ENCODE measurements around the gene TXNRD1.
"Not testable (repeated sequence)": the region's sequence is repeated elsewhere in the genome, so short reads cannot be mapped to it uniquely, and the experiment has no call there.

TXNRD1 gene

DNA sequence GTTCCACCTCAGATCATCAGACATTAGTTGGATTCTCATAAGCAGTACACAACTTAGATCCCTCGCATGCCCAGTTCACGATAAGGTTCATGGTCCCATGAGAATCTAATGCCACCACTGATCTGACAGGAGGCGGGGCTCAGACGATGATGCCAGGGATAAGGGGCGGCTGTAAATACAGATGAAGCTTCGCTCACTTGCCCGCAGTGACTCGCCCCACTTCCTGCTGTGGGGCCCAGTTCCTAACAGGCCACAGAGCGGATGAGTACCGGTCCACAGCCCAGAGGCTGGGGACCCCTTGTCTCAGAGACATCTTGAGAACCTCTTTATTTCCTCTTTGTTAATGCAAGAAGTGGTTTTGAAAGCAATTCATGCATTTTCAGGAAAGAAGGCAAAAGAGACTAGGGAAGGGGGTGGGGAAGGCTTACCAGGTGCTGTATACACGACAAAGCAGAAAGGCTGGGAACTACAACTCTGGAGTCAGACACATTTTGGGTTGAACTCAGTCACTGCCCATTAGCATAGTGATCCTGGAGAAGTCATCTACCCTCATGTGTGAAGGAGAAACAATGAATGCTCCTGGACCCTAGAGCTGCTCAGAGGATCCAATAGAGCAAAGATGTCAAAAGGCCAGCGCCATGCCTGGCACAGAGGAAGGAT is 156.6 kb downstream of the TXNRD1 start:
- DNase-seq (ENCODE audit: low spot score): peak; percentile 35

DNA sequence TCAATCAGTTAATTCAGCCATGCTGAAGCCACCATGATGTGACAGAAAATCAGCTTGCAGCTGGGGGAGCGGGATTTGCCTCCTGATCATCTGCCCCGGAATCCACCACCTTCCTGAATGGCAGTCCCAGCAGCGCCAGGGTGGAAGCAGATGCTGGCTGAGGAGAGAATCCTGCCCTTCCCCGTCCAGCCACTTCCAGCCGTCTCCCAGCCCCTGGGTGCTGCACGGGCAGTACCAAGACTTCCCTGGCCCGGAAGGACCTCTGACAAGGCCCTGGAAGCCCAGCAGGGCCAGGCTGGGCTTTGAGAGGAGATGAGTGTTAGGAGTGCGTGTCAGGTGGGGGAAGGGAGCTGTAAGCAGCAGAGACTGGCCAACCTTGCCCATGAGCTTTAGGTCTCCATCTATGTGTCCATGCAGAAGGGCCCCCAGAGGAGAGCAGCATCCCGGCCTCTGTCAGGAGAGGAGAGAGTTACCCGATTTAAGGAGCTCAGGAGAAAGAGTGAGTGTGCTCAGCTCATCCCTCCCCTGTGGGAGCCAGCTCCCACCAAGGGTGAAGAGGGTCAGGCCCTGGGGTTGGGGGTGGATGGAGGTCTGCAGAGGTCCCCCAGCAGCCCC is 157.2 kb downstream of the TXNRD1 start:
- DNase-seq (ENCODE audit: low spot score): no peak

GRCh38 chr12:104374071-104374470 is 158.5 kb downstream of the TXNRD1 start:
- DNase-seq (ENCODE audit: low spot score): no peak

- DNase-seq (ENCODE audit: low spot score): no peak
Observed at GRCh38 chr12:104374806-104375205, 159.2 kb downstream of the TXNRD1 start.

DNA sequence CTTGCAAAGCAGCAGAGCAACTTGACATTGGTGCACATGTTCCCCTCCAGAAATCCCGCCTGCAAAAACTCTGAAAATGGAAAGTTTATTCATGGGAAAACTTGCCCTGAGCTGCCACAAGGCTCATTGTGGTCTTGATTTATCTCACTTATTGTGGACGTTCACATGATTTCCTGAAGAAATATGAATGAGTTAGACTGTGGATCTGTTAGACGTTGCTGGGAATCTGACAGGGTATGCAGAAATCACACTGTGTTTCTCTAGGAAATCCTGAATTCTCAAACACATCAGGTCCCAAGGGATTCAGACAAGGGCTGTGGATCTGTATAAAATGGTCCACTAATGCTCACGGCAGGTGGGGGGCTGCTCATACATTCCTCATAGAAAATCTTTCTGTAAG is 160.2 kb downstream of the TXNRD1 start:
- DNase-seq (ENCODE audit: low spot score): no peak

GRCh38 chr12:104376650-104377513 is 161.3 kb downstream of the TXNRD1 start:
- DNase-seq (ENCODE audit: low spot score): no peak

DNA sequence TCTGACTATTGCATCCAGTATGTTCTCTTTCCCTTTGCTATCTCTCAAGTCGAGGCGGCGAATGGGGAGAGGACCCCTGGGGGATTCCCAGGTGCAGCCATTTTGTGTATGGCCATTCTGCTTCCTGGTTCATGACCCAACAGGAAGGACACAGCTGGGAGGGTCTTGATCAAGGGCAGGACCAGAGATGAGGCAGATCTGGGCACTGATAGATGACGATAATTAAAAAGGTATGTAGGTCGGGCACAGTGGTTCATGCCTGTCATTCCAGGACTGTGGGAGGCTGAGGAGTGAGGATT is 161.9 kb downstream of the TXNRD1 start:
- no peak for DNase-seq (ENCODE audit: low spot score)

- no peak for DNase-seq (ENCODE audit: low spot score)
Observed at GRCh38 chr12:104378427-104378826, 162.8 kb downstream of the TXNRD1 start.

GRCh38 chr12:104381341-104381730 is 165.8 kb downstream of the TXNRD1 start:
- DNase-seq (ENCODE audit: low spot score): no peak

GRCh38 chr12:104381731-104382480 is 166.3 kb downstream of the TXNRD1 start:
- peak; percentile 87 for DNase-seq (ENCODE audit: low spot score)

GRCh38 chr12:104384141-104384880 is 168.7 kb downstream of the TXNRD1 start:
- peak; percentile 25 for DNase-seq (ENCODE audit: low spot score)

DNA sequence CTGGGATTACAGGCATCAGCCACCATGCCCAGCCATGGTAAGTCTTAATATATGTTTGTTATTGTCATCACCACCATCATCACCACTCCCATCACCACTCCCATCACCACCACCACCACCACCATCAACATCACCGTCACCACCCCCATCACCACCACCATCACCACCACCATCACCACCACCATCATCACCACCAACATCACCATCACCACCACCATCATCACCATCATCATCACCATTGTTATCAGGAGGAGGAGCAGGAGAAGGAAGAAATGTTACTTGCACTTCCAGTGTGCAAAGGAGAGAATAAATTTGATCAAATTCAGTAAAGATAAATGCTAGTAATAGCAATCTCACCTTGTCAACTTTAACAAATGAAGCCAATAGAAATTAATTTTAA is 169.9 kb downstream of the TXNRD1 start:
- no peak for DNase-seq (ENCODE audit: low spot score)

DNA sequence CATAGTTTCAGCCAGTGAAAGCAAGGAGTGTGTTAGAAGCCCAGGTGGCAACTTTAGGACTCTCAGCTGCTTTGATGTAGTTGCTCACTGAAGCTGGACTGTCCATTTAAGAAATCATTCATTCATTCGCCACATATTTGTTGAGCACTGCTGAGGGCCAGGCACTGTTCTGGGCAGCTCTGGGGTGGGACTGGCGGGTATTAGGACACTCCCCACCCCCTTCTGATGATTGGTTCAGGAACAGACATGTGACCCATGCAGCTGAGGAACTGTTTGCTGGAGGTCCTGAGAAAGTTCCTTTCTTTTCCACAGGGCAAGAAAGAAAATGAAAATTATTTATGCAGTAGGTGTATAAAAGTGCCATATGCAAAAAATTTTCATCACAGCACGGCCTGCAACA is 170.9 kb downstream of the TXNRD1 start:
- DNase-seq (ENCODE audit: low spot score): no peak

DNA sequence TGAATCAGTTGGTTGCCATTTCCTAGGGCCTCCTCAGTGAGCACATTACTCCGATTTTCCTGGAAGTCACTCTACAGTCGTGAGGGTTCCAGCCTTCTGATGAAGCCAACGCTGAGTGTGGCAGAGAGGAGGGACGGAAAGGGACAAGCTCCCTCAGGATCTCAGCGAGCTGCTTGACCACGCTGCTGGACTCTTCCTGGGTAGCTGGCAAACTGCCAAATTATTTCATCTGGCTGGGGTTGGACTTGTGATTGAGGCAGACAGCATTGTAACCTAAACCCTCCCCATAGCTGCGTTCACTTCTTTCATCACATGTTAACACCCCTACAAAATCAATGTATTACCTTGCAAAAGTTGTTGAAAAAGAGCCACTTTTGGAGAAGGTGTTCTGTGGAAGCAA is 171.6 kb downstream of the TXNRD1 start:
- no peak for DNase-seq (ENCODE audit: low spot score)

DNA sequence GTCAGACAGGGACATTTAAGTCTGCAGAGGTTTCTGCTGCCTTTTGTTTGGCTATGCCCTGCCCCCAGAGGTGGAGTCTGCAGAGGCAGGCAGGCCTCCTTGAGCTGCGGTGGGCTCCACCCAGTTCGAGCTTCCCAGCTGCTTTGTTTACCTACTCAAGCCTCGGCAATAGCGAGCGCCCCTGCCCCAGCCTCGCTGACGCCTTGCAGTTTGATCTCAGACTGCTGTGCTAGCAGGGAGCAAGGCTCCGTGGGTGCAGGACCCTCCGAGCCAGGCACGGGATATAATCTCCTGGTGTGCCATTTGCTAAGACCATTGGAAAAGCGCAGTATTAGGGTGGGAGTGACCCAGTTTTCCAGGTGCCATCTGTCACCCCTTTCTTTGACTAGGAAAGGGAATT is 178.5 kb downstream of the TXNRD1 start:
- DNase-seq (ENCODE audit: low spot score): not testable (repeated sequence)
